ENCODE measurements around the gene CPSF4L.

The CPSF4L gene

GRCh38 chr17:73301369-73301768, 39.7 kb upstream of the CPSF4L start:
- Histone ChIP-seq H3K4me3 (ENCODE audit: low read length) (no peak overlapping the region), H3K36me3 (ENCODE audit: control insufficient read depth, low read depth, low read length) (no peaks in the 10 kb centered on the region), H3K9me3 (ENCODE audit: control insufficient read depth, low read depth, low read length) (no peaks in the 10 kb centered on the region), H3K9ac (ENCODE audit: low read length) (no peak overlapping the region), H3K27me3 (ENCODE audit: control insufficient read depth, insufficient read depth, low read length) (no peaks in the 10 kb centered on the region), H3K4me1 (ENCODE audit: control insufficient read depth, low read depth, low read length) (peaks cover 22% of the 10 kb centered on the region), H3K27ac (ENCODE audit: low read length) (no peak overlapping the region)

DNA sequence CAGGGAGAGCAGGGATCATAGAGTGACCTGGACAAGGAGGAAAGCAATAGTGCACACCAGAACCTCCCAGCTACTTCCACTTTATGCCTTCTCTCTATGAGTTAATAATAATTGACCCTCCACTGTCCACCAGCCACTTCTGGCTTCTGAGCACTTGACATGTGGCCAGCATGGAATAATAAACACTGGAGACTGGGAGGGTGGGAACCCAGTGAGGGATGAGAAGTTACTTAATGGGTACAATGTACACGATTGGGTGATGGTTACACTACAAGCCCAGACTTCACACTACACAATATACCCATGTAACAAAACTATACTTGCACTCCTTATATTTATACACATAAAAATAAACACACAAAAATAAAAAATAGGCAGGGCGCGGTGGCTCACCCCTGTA, 38.7 kb upstream of the CPSF4L start:
- Histone ChIP-seq H3K27ac (ENCODE audit: low read length) (no peak overlapping the region), H3K27me3 (ENCODE audit: control insufficient read depth, insufficient read depth, low read length) (no peaks in the 10 kb centered on the region), H3K4me1 (ENCODE audit: control insufficient read depth, low read depth, low read length) (peaks cover 17% of the 10 kb centered on the region), H3K36me3 (ENCODE audit: control insufficient read depth, low read depth, low read length) (no peaks in the 10 kb centered on the region), H3K9ac (ENCODE audit: low read length) (no peak overlapping the region), H3K9me3 (ENCODE audit: control insufficient read depth, low read depth, low read length) (no peaks in the 10 kb centered on the region), H3K4me3 (ENCODE audit: low read length) (no peak overlapping the region)

GRCh38 chr17:73297934-73298861, 36.5 kb upstream of the CPSF4L start:
- H3K36me3 ChIP-seq (ENCODE audit: control insufficient read depth, low read depth, low read length): no peaks in the 10 kb centered on the region
- H3K4me3 ChIP-seq (ENCODE audit: low read length): no peak overlapping the region
- no peak overlapping the region for H3K27ac ChIP-seq (ENCODE audit: low read length)
- no peaks in the 10 kb centered on the region for H3K27me3 ChIP-seq (ENCODE audit: control insufficient read depth, insufficient read depth, low read length)
- peaks cover 8% of the 10 kb centered on the region for H3K4me1 ChIP-seq (ENCODE audit: control insufficient read depth, low read depth, low read length)
- H3K9ac ChIP-seq (ENCODE audit: low read length): no peak overlapping the region
- no peaks in the 10 kb centered on the region for H3K9me3 ChIP-seq (ENCODE audit: control insufficient read depth, low read depth, low read length)

DNA sequence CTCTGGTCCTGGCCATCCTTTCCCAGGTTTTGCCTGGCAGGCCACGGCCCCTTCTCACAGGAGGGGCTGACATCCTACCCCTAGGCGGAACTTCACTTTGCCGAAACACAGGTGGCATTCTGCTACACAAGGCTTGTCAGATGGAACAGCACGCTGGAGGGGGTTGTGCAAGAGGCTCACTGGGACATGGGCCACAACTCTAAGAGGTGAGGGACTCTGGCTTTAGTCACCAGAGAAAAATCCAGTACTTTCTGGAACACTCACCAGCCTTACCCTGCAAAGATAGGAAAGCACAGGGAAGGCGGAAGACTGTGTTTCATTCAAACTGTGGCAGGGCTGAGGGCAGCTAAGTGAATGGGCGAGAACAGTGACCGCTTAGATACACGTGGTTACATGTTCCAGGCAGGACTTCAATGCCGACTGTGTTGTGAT, 31.8 kb upstream of the CPSF4L start:
- no peaks in the 10 kb centered on the region for H3K36me3 ChIP-seq (ENCODE audit: control insufficient read depth, low read depth, low read length)
- H3K4me1 ChIP-seq (ENCODE audit: control insufficient read depth, low read depth, low read length): peaks cover 9% of the 10 kb centered on the region
- no peak overlapping the region for H3K4me3 ChIP-seq (ENCODE audit: low read length)
- H3K27ac ChIP-seq (ENCODE audit: low read length): no peak overlapping the region
- no peak overlapping the region for H3K9ac ChIP-seq (ENCODE audit: low read length)
- no peaks in the 10 kb centered on the region for H3K27me3 ChIP-seq (ENCODE audit: control insufficient read depth, insufficient read depth, low read length)
- no peaks in the 10 kb centered on the region for H3K9me3 ChIP-seq (ENCODE audit: control insufficient read depth, low read depth, low read length)

- H3K27ac ChIP-seq (ENCODE audit: low read length): no peak overlapping the region
- peaks cover 4% of the 10 kb centered on the region for H3K4me1 ChIP-seq (ENCODE audit: control insufficient read depth, low read depth, low read length)
- H3K9ac ChIP-seq (ENCODE audit: low read length): no peak overlapping the region
Measured at GRCh38 chr17:73293031-73293430, 31.4 kb upstream of the CPSF4L start.

GRCh38 chr17:73292031-73292531, 30.4 kb upstream of the CPSF4L start:
- H3K4me1 ChIP-seq (ENCODE audit: control insufficient read depth, low read depth, low read length): peaks cover 3% of the 10 kb centered on the region
- H3K9ac ChIP-seq (ENCODE audit: low read length): no peak overlapping the region
- no peaks in the 10 kb centered on the region for H3K9me3 ChIP-seq (ENCODE audit: control insufficient read depth, low read depth, low read length)
- no peaks in the 10 kb centered on the region for H3K27me3 ChIP-seq (ENCODE audit: control insufficient read depth, insufficient read depth, low read length)
- H3K27ac ChIP-seq (ENCODE audit: low read length): no peak overlapping the region
- H3K36me3 ChIP-seq (ENCODE audit: control insufficient read depth, low read depth, low read length): no peaks in the 10 kb centered on the region
- no peak overlapping the region for H3K4me3 ChIP-seq (ENCODE audit: low read length)

More at GRCh38 chr17:73293031-73293430, 31.4 kb upstream of the CPSF4L start:
- H3K36me3 ChIP-seq (ENCODE audit: control insufficient read depth, low read depth, low read length): no peaks in the 10 kb centered on the region
- no peaks in the 10 kb centered on the region for H3K27me3 ChIP-seq (ENCODE audit: control insufficient read depth, insufficient read depth, low read length)
- H3K9me3 ChIP-seq (ENCODE audit: control insufficient read depth, low read depth, low read length): no peaks in the 10 kb centered on the region
- no peak overlapping the region for H3K4me3 ChIP-seq (ENCODE audit: low read length)

DNA sequence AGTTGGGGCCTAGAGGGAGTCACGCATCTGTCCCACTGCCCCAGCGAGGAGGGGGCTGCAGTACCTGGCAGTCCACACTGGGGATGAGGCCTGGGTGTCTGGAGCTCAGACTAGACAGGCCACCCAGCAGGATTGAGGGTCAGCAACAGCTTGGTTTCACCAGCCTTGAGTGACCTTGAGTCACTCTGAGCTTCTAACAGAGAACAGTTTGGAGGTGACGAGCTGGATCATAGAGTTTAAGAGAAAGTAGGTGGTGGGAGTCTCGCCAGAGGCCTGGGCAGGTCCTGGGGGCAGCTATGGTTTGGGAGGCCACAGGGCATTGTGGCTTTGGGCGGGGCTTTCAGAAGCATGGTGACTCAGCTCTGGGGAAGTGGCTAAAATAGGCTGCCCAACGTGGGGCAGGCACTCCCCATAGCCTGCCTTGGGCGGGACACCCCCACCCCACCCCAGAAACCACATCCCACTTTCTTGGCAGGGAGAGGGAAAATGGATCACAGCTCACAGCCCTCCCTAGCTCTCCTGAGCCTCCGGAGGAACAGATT, 29.7 kb upstream of the CPSF4L start:
- no peak overlapping the region for H3K27ac ChIP-seq (ENCODE audit: low read length)
- H3K4me3 ChIP-seq (ENCODE audit: low read length): no peak overlapping the region
- no peak overlapping the region for H3K9ac ChIP-seq (ENCODE audit: low read length)
- no peaks in the 10 kb centered on the region for H3K9me3 ChIP-seq (ENCODE audit: control insufficient read depth, low read depth, low read length)
- H3K27me3 ChIP-seq (ENCODE audit: control insufficient read depth, insufficient read depth, low read length): no peaks in the 10 kb centered on the region
- H3K4me1 ChIP-seq (ENCODE audit: control insufficient read depth, low read depth, low read length): peaks cover 3% of the 10 kb centered on the region
- no peaks in the 10 kb centered on the region for H3K36me3 ChIP-seq (ENCODE audit: control insufficient read depth, low read depth, low read length)

DNA sequence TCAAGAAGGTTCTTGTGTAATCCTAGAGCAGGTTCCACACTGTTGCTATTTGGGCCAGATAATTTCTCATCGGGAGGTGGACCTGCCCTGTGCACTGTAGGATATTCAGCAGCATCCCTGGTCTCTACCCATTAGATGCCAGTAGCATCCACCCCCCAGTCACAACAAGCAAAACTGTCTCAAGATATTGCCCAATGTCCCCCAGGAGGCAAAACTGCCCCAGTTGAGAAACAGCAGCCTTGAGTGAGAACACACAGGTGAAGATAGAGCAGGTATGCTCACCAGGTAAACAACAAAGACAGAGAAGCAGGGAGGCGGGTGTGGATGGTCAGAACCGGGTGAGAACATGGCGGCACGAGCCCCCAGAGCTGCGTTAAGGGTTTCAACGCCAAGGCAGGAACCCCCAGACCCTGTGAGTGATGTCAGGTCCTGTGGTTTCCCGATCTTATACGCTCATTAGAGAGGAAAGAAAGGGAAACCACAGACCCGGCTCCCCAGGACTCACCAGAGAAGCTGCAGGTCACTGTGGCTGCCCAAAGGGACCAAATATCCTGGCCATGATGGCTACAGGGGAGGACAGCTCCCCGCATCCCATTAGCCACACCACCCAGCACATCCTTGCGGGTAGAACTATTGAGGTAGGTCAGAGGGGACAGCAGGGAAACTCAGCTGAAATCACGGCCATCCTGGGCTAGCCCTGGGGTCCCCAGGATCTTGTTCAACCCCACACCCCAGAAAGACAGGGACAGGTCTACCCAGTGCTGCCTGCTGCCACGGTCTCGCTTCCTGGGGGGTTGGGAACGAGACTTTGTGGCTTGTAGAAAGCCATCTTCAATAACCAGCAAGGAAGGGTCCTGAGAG, 28.9 kb upstream of the CPSF4L start:
- Histone ChIP-seq H3K9ac (ENCODE audit: low read length) (no peak overlapping the region), H3K27me3 (ENCODE audit: control insufficient read depth, insufficient read depth, low read length) (no peaks in the 10 kb centered on the region), H3K36me3 (ENCODE audit: control insufficient read depth, low read depth, low read length) (peaks cover 3% of the 10 kb centered on the region), H3K4me3 (ENCODE audit: low read length) (no peak overlapping the region), H3K9me3 (ENCODE audit: control insufficient read depth, low read depth, low read length) (no peaks in the 10 kb centered on the region), H3K4me1 (ENCODE audit: control insufficient read depth, low read depth, low read length) (peaks cover 3% of the 10 kb centered on the region), H3K27ac (ENCODE audit: low read length) (no peak overlapping the region)

GRCh38 chr17:73289549-73290254, 28.0 kb upstream of the CPSF4L start:
- Histone ChIP-seq H3K9me3 (ENCODE audit: control insufficient read depth, low read depth, low read length) (no peaks in the 10 kb centered on the region), H3K36me3 (ENCODE audit: control insufficient read depth, low read depth, low read length) (peaks cover 3% of the 10 kb centered on the region), H3K9ac (ENCODE audit: low read length) (no peak overlapping the region), H3K4me3 (ENCODE audit: low read length) (no peak overlapping the region), H3K27ac (ENCODE audit: low read length) (no peak overlapping the region), H3K27me3 (ENCODE audit: control insufficient read depth, insufficient read depth, low read length) (no peaks in the 10 kb centered on the region), H3K4me1 (ENCODE audit: control insufficient read depth, low read depth, low read length) (peaks cover 3% of the 10 kb centered on the region)

GRCh38 chr17:73288534-73289302, 27.0 kb upstream of the CPSF4L start:
- no peaks in the 10 kb centered on the region for H3K9me3 ChIP-seq (ENCODE audit: control insufficient read depth, low read depth, low read length)
- no peaks in the 10 kb centered on the region for H3K27me3 ChIP-seq (ENCODE audit: control insufficient read depth, insufficient read depth, low read length)
- no peak overlapping the region for H3K4me3 ChIP-seq (ENCODE audit: low read length)
- H3K27ac ChIP-seq (ENCODE audit: low read length): no peak overlapping the region
- H3K36me3 ChIP-seq (ENCODE audit: control insufficient read depth, low read depth, low read length): peaks cover 3% of the 10 kb centered on the region
- peaks cover 10% of the 10 kb centered on the region for H3K4me1 ChIP-seq (ENCODE audit: control insufficient read depth, low read depth, low read length)
- H3K9ac ChIP-seq (ENCODE audit: low read length): no peak overlapping the region

Measured in iPS-18a (cell line).